GM19395 (cell line): ENCODE data around the gene SLC44A1.
"Not testable (repeated sequence)": the region's sequence is repeated elsewhere in the genome, so short reads cannot be mapped to it uniquely, and the experiment has no call there.

Source experiments
- ATAC-seq: cut with Tn5 transposase; IDR thresholded peaks from one replicate; pipeline ENCODE4 v1.9.1; 2021; ENCODE audit warnings: mild to moderate bottlenecking, moderate library complexity; ENCODE audit not compliant: unreplicated experiment

The SLC44A1 gene

DNA sequence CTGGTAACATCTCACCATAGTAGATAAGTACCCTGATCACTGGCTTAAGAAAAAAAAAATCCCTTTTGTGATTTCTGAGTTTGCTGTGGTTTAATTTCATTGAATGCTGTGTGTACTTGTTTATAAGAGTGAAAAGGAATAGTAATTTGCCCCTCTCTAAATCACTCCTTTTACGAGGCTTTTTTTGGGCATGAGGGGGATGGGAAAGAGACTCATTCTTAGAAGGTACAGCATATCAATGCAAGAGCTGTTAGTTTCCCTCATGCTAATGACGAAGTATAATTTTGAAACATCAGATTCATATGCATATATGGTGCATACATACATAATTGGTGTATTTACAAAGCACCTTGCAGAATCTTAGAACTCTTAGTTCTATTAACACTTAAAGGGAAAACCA is 2.4 kb upstream of the SLC44A1 start:
- no peak for ATAC-seq

- no peak for ATAC-seq
Observed at GRCh38 chr9:105242557-105242956, 1.9 kb upstream of the SLC44A1 start.

- no peak for ATAC-seq
Observed at GRCh38 chr9:105243015-105243686, 1.3 kb upstream of the SLC44A1 start.

- ATAC-seq = peak; percentile 61
Observed at GRCh38 chr9:105244734-105245028, 230 bp downstream of the SLC44A1 start.

DNA sequence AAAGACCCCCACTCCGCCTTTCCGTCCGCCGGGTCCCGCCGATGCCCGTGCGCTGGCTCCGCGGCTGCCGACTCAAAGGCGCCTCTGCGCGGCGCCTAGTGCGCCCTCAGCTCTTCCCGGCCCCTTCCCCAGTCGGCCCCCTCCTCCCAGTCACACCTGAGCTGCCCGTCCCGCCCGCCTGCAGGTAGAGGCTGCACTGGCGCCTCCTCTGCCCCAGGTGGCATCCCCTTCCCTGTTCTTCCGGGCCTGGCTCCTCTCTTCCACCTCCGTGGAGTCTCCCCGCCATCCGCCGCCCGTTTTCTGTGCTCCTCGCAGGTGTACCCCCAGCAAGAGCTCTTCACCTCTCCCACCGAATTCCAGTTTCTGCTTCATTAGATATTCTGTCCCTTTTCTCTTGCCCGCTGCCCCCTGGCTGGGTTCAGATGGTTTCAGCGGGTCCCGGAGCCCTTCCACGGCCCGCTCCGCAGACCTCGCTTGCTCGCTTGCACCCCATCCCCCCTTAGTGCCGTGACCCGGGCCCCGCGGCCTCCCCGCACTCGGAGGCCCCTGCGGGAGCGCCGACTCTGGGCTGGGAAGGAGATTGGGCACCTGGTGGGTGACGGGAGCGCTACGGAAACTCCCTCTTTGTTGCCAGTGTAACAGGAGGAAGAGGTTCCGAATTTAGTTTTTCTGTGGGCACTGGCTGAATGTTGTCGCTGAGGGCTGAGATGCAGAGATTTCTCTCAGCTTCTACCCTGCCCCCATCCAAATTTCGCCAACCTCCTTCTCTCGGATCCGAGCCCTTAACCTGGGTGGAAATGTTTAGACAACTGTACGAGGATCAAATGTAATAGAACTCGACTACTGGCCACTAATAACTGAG is 809 bp downstream of the SLC44A1 start:
- peak; percentile 20 for ATAC-seq

- ATAC-seq = no peak
Observed at GRCh38 chr9:105245891-105246161, 1.4 kb downstream of the SLC44A1 start.

- no peak for ATAC-seq
Observed at GRCh38 chr9:105246656-105247173, 2.3 kb downstream of the SLC44A1 start.

DNA sequence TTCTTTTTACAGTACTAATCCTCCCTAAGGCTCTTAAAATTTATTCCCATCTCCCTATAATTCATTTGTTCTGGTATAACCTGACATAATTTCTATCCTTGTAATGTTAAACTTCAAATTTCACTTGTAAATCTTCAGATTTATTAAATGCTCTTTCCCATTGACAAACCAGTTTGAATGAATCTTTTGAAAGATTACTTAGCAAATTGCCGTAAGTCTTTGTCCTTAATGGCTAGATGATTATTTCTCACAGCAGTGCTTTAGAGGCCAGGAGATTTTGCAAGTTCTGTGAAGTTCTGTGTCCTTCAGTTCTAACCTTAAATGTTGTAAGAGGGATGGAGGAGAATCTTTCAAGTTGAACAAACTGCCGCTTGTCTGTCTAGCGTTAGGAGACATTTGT is 4.2 kb downstream of the SLC44A1 start:
- no peak for ATAC-seq

DNA sequence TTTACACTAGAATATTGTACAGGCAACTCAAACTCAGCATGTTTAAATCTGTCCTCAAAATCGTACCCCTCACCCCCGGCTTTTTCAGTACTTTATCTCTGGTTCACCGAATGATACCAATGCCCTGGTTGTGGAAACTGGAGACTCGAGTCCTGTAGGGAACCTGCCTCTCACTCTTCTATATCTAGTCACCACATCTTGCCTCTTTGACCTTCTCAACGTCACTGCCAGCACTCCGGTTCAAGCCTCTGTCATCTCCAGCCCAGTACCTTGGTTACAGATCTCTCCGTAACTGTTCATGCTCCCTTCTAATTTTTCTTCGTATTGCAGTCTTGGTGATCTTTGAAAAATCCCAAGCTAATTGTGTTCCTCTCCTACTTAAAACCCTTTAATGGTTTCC is 6.7 kb downstream of the SLC44A1 start:
- ATAC-seq = no peak

DNA sequence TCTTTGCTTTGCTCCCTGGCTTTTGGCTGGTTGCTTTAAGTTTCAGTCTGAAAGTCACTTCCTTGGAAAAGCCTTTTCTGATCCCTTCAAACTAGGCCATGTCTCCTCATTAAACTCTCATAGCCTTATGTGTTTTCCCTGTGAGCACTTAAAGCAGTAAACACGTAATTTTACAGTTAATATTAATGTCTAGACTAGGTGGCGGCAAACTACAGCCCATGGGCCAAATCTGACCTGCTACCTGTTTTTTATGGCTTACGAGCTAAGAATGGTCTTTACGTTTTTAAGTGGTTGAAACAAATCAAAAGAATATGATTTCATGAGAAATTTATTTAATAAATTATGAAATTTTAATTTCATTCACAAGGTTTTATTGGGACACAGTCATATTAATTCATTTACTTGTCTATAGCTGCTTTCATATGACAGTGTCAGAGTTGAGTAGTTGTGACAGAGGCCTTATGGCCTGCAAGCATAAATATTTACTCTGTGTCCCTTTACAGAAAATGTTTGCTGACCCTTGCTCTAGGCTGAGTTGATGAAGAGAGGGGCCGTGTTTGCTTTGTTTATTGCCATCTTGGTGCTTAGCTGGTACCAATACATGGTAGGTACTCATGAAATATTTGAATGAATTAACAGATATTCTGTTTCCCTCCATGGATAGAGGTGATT is 7.4 kb downstream of the SLC44A1 start:
- ATAC-seq = no peak

DNA sequence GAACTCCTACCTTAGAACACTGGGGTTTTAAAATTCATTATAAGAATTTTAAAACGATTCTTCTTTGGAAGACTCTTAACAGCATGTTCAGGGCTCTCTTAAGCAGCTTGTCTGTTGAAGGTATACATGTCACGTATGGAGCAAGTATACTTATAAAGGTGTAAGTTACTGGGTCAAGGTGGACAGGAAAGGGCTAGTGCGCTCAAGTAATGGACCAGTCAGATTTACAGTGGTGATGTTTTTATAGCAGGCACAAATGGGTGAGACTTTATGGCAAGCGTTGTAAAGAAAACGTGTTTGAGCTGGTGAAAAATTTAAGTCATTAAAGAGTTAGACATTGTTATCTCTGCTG is 7.9 kb downstream of the SLC44A1 start:
- ATAC-seq = no peak

GRCh38 chr9:105254226-105254625 is 9.8 kb downstream of the SLC44A1 start:
- no peak for ATAC-seq

DNA sequence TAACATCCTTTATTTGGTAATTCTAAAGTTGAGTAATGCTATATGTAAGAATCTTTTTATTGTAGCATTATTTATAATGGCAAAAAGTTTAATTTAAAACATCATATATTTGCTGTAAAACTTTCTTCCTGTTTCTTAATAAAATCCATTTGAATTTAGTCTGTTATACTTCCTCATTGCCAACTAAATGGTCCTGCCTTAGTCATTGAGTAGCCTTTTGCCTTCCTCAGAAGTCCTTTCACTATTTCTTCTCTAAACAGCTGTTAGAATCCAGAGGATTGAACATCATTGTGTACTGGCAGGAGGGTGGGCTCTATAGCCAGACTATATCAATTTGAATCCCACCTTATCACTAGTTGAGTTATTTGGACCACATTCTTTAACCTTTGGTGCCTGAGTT is 11.0 kb downstream of the SLC44A1 start:
- ATAC-seq = no peak

DNA sequence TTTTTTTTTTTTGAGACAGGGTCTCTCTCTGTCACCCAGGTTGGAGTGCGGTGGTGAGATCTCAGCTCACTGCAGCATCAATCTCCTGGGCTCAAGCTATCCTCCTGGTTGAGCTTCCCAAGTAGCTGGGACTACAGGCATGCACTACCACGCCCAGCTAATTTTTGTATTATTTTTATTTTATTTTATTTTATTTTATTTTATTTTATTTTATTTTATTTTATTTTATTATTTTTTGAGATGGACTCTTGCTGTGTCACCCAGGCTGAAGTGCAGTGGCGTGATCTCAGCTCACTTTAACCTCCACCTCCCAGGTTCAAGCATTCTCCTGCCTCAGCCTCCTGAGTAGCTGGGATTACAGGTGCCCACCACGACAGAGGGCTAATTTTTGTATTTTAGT is 12.1 kb downstream of the SLC44A1 start:
- not testable (repeated sequence) for ATAC-seq

- no peak for ATAC-seq
Observed at GRCh38 chr9:105257809-105258208, 13.4 kb downstream of the SLC44A1 start.

DNA sequence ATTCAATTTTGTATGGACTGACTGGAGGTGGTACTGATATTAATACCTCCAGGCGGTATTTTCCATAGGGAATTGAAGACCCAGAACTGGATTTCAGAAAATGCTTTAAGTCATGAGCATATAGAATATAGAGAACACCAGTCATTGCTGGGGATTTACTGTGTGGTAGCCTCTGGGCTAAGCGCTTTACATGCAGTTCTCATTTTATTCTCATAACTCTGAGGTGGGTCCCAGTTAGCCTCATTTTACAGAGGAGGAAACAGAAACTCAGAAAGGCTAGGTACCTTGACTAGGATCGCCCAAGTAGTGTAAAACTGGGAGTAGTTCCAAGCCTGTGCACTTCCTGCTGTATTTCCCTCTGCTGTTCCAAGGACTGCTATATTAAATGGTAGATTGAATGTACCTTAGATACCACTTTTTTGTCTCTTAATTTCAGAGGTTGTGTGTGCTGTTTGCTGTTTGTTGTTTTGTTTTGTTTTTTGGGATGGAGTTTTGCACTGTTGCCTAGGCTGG is 13.8 kb downstream of the SLC44A1 start:
- ATAC-seq = no peak

GRCh38 chr9:105259274-105259673 is 14.8 kb downstream of the SLC44A1 start:
- ATAC-seq = peak; percentile 8

DNA sequence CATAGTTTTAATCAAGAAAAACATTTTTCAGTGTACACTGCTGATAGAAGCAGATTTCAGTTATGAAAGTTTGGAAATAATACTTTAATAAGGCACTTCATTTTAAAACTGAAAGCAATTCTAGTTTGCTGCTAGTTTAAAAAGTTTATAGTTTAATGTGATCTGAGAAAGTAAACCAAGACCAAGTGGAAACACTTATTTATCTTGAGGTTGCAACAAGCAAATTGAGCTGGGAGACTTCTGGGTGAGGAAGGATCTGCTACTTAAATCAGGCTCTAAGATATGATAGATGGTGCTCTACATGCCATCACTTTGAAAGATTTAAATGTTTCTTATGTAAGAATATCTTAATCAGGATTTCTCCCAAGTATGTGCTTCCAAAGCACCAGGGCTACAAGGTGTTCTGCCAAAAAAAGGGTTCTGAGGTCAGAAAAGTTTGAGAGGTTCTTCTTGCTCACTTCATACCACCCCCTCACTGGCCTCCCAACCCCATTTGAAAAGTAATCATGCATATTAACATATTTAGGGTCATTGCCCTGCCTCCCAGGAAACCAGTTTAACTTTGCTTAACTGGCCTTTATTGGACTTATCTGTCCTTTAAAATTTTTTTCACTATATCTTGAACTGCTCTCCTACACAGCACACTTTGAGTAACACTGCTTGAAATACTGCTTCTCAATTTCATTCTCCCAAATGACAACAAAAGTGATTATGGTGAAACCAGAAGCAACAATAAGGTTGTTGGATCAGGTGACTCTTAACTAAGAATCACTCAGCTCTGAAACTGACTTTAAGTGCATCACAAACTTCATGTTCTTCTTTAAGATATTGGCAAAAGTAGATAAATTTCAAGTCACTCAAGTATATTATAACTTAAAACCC is 15.5 kb downstream of the SLC44A1 start:
- peak; percentile 42 for ATAC-seq

- ATAC-seq = no peak
Observed at GRCh38 chr9:105262497-105262896, 18.0 kb downstream of the SLC44A1 start.

GRCh38 chr9:105264380-105264779 is 19.9 kb downstream of the SLC44A1 start:
- no peak for ATAC-seq

GRCh38 chr9:105268254-105268653 is 23.8 kb downstream of the SLC44A1 start:
- ATAC-seq = not testable (repeated sequence)
